ENCODE results near the gene CEP89.
"Not testable (repeated sequence)": the region's sequence is repeated elsewhere in the genome, so short reads cannot be mapped to it uniquely, and the experiment has no call there.

Gene CEP89

GRCh38 chr19:32862741-32863140, 109.0 kb downstream of the CEP89 start:
- Histone ChIP-seq H2AFZ (ENCODE audit: low read length, unreplicated experiment) (no peak overlapping the region), H3K27ac (ENCODE audit: low read depth, low read length) (no peak overlapping the region), H3K4me3 (ENCODE audit: low read depth, low read length) (no peak overlapping the region), H3K36me3 (ENCODE audit: insufficient read depth, low read length) (no peaks in the 10 kb centered on the region), H3K4me1 (ENCODE audit: control insufficient read depth, insufficient read depth, low read length, unreplicated experiment) (no peaks in the 10 kb centered on the region), H3K27me3 (ENCODE audit: insufficient read depth, low read length) (no peaks in the 10 kb centered on the region), H3K79me2 (ENCODE audit: control insufficient read depth, insufficient read depth, low read length, unreplicated experiment) (no peaks in the 10 kb centered on the region)

- no peaks in the 10 kb centered on the region for H3K27me3 ChIP-seq (ENCODE audit: insufficient read depth, low read length)
- H3K27ac ChIP-seq (ENCODE audit: low read depth, low read length): no peak overlapping the region
- H3K4me3 ChIP-seq (ENCODE audit: low read depth, low read length): no peak overlapping the region
- no peaks in the 10 kb centered on the region for H3K36me3 ChIP-seq (ENCODE audit: insufficient read depth, low read length)
- H3K4me1 ChIP-seq (ENCODE audit: control insufficient read depth, insufficient read depth, low read length, unreplicated experiment): no peaks in the 10 kb centered on the region
- no peaks in the 10 kb centered on the region for H3K79me2 ChIP-seq (ENCODE audit: control insufficient read depth, insufficient read depth, low read length, unreplicated experiment)
- H2AFZ ChIP-seq (ENCODE audit: low read length, unreplicated experiment): no peak overlapping the region
Measured at GRCh38 chr19:32862173-32862572, 109.6 kb downstream of the CEP89 start.

GRCh38 chr19:32861596-32861995, 110.2 kb downstream of the CEP89 start:
- H3K27ac ChIP-seq (ENCODE audit: low read depth, low read length): no peak overlapping the region
- H3K79me2 ChIP-seq (ENCODE audit: control insufficient read depth, insufficient read depth, low read length, unreplicated experiment): no peaks in the 10 kb centered on the region
- no peak overlapping the region for H2AFZ ChIP-seq (ENCODE audit: low read length, unreplicated experiment)
- no peak overlapping the region for H3K4me3 ChIP-seq (ENCODE audit: low read depth, low read length)
- no peaks in the 10 kb centered on the region for H3K4me1 ChIP-seq (ENCODE audit: control insufficient read depth, insufficient read depth, low read length, unreplicated experiment)
- H3K36me3 ChIP-seq (ENCODE audit: insufficient read depth, low read length): no peaks in the 10 kb centered on the region
- no peaks in the 10 kb centered on the region for H3K27me3 ChIP-seq (ENCODE audit: insufficient read depth, low read length)

- H3K27ac ChIP-seq (ENCODE audit: low read depth, low read length): no peak overlapping the region
- no peaks in the 10 kb centered on the region for H3K27me3 ChIP-seq (ENCODE audit: insufficient read depth, low read length)
- H2AFZ ChIP-seq (ENCODE audit: low read length, unreplicated experiment): no peak overlapping the region
- no peaks in the 10 kb centered on the region for H3K4me1 ChIP-seq (ENCODE audit: control insufficient read depth, insufficient read depth, low read length, unreplicated experiment)
- no peak overlapping the region for H3K4me3 ChIP-seq (ENCODE audit: low read depth, low read length)
- H3K36me3 ChIP-seq (ENCODE audit: insufficient read depth, low read length): no peaks in the 10 kb centered on the region
- H3K79me2 ChIP-seq (ENCODE audit: control insufficient read depth, insufficient read depth, low read length, unreplicated experiment): no peaks in the 10 kb centered on the region
Measured at GRCh38 chr19:32859591-32859990, 112.2 kb downstream of the CEP89 start.

- no peak overlapping the region for H3K27ac ChIP-seq (ENCODE audit: low read depth, low read length)
- H3K36me3 ChIP-seq (ENCODE audit: insufficient read depth, low read length): no peaks in the 10 kb centered on the region
- H3K4me3 ChIP-seq (ENCODE audit: low read depth, low read length): no peak overlapping the region
- no peak overlapping the region for H2AFZ ChIP-seq (ENCODE audit: low read length, unreplicated experiment)
- no peaks in the 10 kb centered on the region for H3K27me3 ChIP-seq (ENCODE audit: insufficient read depth, low read length)
- no peaks in the 10 kb centered on the region for H3K4me1 ChIP-seq (ENCODE audit: control insufficient read depth, insufficient read depth, low read length, unreplicated experiment)
- H3K79me2 ChIP-seq (ENCODE audit: control insufficient read depth, insufficient read depth, low read length, unreplicated experiment): no peaks in the 10 kb centered on the region
Measured at GRCh38 chr19:32858559-32858958, 113.2 kb downstream of the CEP89 start.

GRCh38 chr19:32858155-32858554, 113.6 kb downstream of the CEP89 start:
- H2AFZ ChIP-seq (ENCODE audit: low read length, unreplicated experiment): no peak overlapping the region
- no peaks in the 10 kb centered on the region for H3K27me3 ChIP-seq (ENCODE audit: insufficient read depth, low read length)
- no peak overlapping the region for H3K27ac ChIP-seq (ENCODE audit: low read depth, low read length)
- H3K4me3 ChIP-seq (ENCODE audit: low read depth, low read length): no peak overlapping the region
- H3K4me1 ChIP-seq (ENCODE audit: control insufficient read depth, insufficient read depth, low read length, unreplicated experiment): no peaks in the 10 kb centered on the region
- H3K36me3 ChIP-seq (ENCODE audit: insufficient read depth, low read length): no peaks in the 10 kb centered on the region
- no peaks in the 10 kb centered on the region for H3K79me2 ChIP-seq (ENCODE audit: control insufficient read depth, insufficient read depth, low read length, unreplicated experiment)

- H3K4me1 ChIP-seq (ENCODE audit: control insufficient read depth, insufficient read depth, low read length, unreplicated experiment): no peaks in the 10 kb centered on the region
- no peak overlapping the region for H2AFZ ChIP-seq (ENCODE audit: low read length, unreplicated experiment)
- H3K4me3 ChIP-seq (ENCODE audit: low read depth, low read length): no peak overlapping the region
- no peak overlapping the region for H3K27ac ChIP-seq (ENCODE audit: low read depth, low read length)
- H3K27me3 ChIP-seq (ENCODE audit: insufficient read depth, low read length): no peaks in the 10 kb centered on the region
- H3K36me3 ChIP-seq (ENCODE audit: insufficient read depth, low read length): no peaks in the 10 kb centered on the region
- H3K79me2 ChIP-seq (ENCODE audit: control insufficient read depth, insufficient read depth, low read length, unreplicated experiment): no peaks in the 10 kb centered on the region
Measured at GRCh38 chr19:32857584-32857983, 114.2 kb downstream of the CEP89 start.

- not testable (repeated sequence) for H3K27me3 ChIP-seq (ENCODE audit: insufficient read depth, low read length); H3K36me3 ChIP-seq (ENCODE audit: insufficient read depth, low read length); H2AFZ ChIP-seq (ENCODE audit: low read length, unreplicated experiment); H3K4me1 ChIP-seq (ENCODE audit: control insufficient read depth, insufficient read depth, low read length, unreplicated experiment); H3K4me3 ChIP-seq (ENCODE audit: low read depth, low read length); H3K79me2 ChIP-seq (ENCODE audit: control insufficient read depth, insufficient read depth, low read length, unreplicated experiment); H3K27ac ChIP-seq (ENCODE audit: low read depth, low read length)
Measured at GRCh38 chr19:32856818-32857217, 114.9 kb downstream of the CEP89 start.

GRCh38 chr19:32852216-32852615, 119.5 kb downstream of the CEP89 start:
- H3K79me2 ChIP-seq (ENCODE audit: control insufficient read depth, insufficient read depth, low read length, unreplicated experiment): no peaks in the 10 kb centered on the region
- H3K4me3 ChIP-seq (ENCODE audit: low read depth, low read length): no peak overlapping the region
- H3K4me1 ChIP-seq (ENCODE audit: control insufficient read depth, insufficient read depth, low read length, unreplicated experiment): no peaks in the 10 kb centered on the region
- no peak overlapping the region for H3K27ac ChIP-seq (ENCODE audit: low read depth, low read length)
- H3K36me3 ChIP-seq (ENCODE audit: insufficient read depth, low read length): no peaks in the 10 kb centered on the region
- no peak overlapping the region for H2AFZ ChIP-seq (ENCODE audit: low read length, unreplicated experiment)
- no peaks in the 10 kb centered on the region for H3K27me3 ChIP-seq (ENCODE audit: insufficient read depth, low read length)

GRCh38 chr19:32848035-32848434, 123.7 kb downstream of the CEP89 start:
- not testable (repeated sequence) for H3K4me1 ChIP-seq (ENCODE audit: control insufficient read depth, insufficient read depth, low read length, unreplicated experiment); H3K27ac ChIP-seq (ENCODE audit: low read depth, low read length); H3K4me3 ChIP-seq (ENCODE audit: low read depth, low read length); H3K27me3 ChIP-seq (ENCODE audit: insufficient read depth, low read length); H3K36me3 ChIP-seq (ENCODE audit: insufficient read depth, low read length); H2AFZ ChIP-seq (ENCODE audit: low read length, unreplicated experiment); H3K79me2 ChIP-seq (ENCODE audit: control insufficient read depth, insufficient read depth, low read length, unreplicated experiment)

- Histone ChIP-seq H2AFZ (ENCODE audit: low read length, unreplicated experiment) (no peak overlapping the region), H3K27ac (ENCODE audit: low read depth, low read length) (no peak overlapping the region), H3K4me3 (ENCODE audit: low read depth, low read length) (no peak overlapping the region), H3K79me2 (ENCODE audit: control insufficient read depth, insufficient read depth, low read length, unreplicated experiment) (no peaks in the 10 kb centered on the region), H3K36me3 (ENCODE audit: insufficient read depth, low read length) (no peaks in the 10 kb centered on the region), H3K27me3 (ENCODE audit: insufficient read depth, low read length) (no peaks in the 10 kb centered on the region), H3K4me1 (ENCODE audit: control insufficient read depth, insufficient read depth, low read length, unreplicated experiment) (no peaks in the 10 kb centered on the region)
Measured at GRCh38 chr19:32843716-32844245, 128.0 kb downstream of the CEP89 start.

All from ACC112 (cell line).